NCI-H82 treated with DMSO at 0.1 percent for 48 hours (cell line): ENCODE results near the gene B3GALT6.
A peak's percentile ranks its signal among the peaks of the same experiment; 100 is the strongest.

Experiments
- DNase-seq: peaks from one replicate; lab custom pipeline; 2025; ENCODE audit not compliant: unreplicated experiment; lab: John Stamatoyannopoulos, UW

B3GALT6 gene

DNA sequence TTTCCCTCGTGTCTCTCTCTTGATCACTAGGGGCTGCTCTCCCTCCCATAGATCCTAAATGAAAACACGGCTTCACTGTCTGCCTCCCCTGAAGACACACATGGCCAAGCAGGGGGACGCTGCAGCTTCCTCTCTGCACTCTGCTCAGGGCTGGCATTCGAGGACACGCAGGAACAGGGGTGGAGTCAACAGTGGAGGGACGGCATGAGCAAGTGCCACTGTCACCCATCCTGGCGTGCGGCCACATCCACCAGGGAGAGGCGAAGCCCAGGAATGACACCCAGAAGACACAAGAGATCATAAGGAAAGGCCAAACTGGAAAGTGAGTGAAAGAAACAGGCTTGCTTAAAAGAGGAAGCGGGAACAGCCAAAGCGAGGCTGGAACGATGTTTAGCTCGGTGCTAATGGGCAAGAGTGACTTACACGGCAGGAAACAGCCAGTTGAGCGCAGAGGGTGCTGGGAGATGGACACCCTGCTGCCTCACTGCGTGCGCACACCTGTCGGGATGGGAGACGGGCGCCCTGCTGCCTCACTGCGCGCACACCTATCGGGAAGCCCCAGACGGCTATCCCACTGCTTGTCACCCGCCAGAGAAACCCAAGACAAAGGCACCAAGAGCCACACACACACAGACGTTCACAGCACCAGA lies 28.0 kb downstream of the B3GALT6 start:
- no peak for DNase-seq

DNA sequence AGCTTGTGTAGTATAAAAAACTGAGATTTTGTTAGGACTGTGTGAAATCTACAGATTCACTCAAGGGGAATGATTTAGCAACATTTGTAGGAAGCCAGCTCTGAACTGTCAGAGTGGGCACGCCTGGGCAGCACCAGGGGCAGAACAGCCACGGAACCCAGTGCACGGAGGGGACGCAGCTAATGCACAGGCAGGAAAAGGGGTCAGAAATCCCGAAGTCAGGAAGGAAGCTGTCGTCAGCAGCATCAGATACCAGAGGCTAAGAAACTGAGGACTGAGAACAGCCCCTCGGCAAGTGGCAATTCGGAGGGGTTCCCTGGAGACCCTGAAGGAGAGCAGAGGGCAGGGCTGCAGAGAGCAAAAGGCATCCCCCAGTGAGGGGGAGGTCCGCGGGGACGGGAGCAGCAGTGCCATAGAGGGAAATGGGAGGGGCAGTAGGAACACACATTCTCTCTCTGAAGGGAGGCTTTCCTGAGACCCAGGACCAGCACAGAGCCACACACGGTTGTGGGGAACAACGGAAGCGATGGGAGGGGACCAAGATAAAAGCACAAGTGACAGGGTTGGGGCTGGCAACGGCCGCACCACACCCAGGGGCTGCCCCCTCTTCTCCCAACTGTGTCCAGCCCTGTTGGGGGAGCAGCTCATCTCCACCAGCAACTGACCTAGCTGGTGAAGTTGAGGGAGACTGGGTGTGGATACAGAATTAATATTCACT lies 29.0 kb downstream of the B3GALT6 start:
- DNase-seq = no peak

- DNase-seq = no peak
Measured at GRCh38 chr1:1262071-1262470, 30.0 kb downstream of the B3GALT6 start.

GRCh38 chr1:1262758-1263157 lies 30.7 kb downstream of the B3GALT6 start:
- no peak for DNase-seq

DNA sequence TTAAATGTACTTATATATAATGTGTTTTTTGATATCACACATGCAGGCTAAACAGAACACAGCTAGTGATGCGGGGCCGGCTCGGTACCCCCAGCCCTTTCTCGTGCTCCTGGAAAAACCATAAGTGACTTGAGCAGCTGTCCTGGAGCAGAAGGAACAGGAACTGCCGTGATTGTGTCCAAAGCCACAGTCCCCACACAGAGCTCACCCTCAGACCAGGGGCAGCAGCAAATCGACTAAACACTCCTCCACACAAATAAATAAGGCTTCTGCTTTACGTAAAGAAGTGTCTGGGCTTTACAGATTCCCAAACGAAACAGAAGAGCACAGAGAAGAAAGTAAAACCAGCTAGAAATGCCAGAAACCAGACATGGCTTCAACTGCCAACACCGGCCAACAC lies 32.0 kb downstream of the B3GALT6 start:
- DNase-seq = no peak

- no peak for DNase-seq
Measured at GRCh38 chr1:1264868-1265272, 32.8 kb downstream of the B3GALT6 start.

DNA sequence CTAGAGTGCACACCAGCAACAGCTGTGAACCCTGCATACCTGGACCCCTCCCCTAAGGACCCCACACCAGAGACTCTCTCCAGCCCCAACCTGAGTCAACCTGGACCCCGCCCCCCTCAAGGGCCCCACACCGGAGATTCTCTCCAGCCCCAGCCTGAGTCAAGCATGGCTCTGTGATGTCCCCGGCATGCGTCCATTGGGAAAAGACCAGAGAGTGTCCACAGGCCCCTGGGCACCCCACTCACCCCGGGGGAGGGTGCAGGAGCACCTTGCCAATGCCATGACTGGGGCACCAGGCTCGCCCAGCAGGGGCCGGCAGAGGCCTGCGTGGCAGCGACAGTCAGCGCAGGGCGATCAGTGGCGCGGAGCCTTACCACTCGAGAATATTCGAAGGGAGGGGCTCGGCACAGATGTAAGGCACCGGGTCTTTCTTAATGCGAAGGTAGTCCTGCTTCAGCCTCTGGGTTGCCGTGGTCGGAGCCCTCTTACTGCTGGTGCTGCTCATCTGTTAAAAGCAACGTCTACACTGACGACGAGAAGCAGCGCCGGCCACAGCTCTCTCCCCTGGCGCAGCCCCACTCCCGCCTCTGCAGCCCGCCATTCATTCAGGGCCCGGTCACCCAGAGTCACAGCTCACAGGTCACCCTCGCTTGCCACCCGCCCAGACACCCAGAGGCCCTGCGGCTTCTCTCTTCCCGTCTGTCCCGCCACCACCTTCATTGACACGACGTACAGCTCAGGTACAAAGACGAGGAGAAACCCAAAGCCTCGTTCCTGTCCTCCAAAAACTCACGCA lies 35.6 kb downstream of the B3GALT6 start:
- no peak for DNase-seq

DNA sequence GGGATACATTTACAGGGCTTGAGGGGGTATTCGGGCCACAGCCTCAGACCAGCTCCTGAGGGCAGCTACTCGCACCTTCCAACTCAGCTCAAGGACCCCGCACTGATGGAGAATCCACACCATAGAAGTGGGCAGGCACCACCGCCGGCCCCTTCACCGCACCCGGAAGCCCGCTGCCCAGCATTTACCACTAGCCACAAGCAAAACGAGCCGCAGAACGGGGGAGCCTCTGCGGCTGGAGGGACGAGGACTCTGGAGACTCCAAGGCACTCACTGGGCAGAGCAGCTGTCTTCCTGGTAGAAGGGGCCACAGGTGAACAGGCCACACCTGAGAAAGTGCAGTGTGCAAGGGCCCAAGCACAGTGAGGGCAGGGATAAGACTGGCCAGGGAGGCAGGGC lies 36.2 kb downstream of the B3GALT6 start:
- DNase-seq = no peak

- DNase-seq = no peak
Measured at GRCh38 chr1:1270813-1271212, 38.8 kb downstream of the B3GALT6 start.

DNA sequence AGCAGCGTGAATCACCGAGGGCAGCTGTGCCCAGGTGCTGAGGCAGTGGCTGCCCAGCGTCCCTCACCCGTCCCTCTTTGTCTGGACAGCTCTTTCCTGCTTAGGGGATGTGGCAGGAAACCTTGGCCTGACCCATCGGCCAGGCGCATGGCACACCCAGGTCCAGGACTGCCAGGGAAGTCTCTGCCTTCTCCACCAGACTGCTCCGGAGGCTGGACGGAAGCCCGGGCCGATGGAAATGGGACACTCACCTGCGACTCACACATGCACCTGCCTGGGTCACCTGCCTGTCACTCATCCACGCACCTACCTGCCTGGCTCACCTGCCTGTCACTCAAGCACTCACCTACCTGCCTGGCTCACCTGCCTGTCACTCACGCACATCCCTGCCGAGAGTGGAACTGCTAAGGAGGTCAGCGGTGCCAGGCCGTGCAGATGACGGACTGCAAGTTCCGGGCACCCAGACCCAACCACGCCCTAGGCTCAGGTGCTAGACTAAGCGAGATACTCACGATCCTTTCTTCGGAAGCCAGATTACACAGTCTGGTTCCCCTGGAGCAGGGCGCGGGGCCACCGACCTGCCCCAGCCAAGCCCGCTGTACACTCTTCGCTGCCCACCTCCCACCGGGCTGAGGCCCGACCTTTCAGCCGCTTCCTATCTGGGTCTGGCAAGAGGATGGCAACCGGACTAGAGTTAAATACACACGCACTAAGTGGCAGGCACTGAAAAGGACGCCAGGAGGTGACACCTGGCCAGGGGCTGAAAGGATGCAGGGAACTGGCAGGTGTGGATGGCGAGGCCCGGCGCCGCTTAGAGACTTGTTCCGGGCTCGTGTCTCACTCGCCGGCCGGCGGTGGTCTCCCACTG lies 40.5 kb downstream of the B3GALT6 start:
- DNase-seq = no peak

DNA sequence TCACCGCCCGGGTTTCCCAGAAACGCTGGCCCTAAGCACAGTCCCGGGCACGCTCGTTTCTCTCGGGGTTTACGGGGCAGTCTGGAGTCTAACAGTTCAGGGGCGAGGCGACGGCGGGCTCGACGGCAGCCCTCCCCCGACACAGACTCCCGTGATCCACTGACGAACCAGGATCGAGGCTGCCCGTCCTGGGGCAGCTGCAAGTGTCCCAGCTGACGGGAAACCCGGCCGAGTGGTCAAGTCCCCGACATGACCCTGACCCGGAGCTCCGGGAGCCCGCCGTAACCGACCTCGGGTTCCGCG lies 41.1 kb downstream of the B3GALT6 start:
- DNase-seq = no peak

- peak; percentile 71 for DNase-seq
Measured at GRCh38 chr1:1273512-1274298, 41.7 kb downstream of the B3GALT6 start, which contains the start of gene UBE2J2. TSS of gene UBE2J2 (minus strand) at chr1:1273854. CDS start at chr1:1267992, 5,862 bp downstream.

GRCh38 chr1:1274299-1274930 lies 42.4 kb downstream of the B3GALT6 start:
- DNase-seq = no peak

GRCh38 chr1:1274931-1275431 lies 42.9 kb downstream of the B3GALT6 start:
- DNase-seq = no peak

GRCh38 chr1:1275836-1276235 lies 43.8 kb downstream of the B3GALT6 start:
- DNase-seq = no peak

DNA sequence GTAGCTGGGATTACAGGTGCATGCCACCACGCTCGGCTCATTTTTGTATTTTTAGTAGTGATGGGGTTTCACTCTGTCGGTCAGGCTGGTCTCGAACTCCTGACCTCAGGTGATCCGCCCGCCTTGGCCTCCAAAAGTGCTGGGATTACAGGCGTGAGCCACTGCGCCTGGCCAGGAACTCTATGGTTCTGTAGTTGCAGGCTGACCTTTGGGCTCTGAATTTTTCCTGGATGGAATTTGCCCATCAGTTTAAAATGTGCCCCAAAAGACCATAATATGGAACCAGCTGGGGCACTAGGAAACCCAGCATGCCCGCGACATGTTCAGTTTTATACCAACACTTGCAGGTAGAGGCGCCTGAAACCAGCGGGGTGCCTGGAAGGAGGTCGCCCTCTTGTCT lies 46.6 kb downstream of the B3GALT6 start:
- no peak for DNase-seq

DNA sequence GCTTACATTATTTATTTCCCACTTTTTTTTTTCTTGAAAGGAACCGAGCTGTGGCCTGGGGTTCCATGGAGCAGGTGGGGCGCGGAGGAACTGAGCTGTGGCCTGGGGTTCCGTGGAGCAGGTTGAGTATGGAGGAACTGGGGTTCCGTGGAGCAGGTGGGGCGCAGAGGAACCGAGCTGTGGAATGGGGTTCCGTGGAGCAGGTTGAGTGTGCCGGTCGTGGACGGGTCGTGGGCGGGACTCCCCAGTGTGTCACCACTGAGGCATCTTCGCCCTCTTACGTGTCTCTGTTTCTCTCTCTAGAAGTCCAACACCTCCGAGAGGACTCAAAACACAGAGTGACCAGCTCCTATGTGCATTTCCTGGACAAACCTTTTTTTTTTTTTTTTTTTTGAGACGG lies 47.0 kb downstream of the B3GALT6 start:
- no peak for DNase-seq

DNA sequence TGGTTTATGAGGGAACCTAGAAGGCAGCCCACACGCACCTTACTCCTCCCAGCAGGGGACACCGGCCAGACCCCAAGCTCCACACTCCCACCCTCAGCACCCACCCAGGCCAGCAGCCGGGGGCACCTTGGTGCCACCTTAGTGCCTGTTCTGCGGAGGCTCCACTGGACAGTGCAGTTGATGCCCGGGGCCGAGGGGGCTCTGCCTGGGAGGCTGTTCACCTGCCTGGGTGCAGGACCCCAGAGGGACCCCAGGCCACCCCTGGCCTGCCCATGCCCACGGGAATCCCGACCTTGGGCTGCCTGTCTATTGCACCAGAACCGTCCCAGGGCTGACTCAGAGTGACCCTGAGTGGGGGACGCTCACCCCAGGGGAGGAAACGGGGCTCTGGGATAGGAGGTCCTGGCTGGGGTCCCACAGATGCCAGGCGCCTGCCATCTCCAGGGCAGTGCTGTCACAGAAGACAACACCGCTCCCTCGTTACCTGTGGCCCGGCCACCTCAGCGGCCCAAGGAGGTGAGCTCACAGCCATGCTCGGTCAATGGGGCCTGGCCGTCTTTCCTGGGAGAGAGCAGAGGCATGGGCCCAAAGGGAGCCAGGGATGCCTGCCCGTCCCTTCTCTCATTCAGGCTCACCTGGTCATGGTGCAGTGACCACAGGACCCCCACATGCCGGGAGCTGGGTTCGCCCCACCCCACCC lies 48.9 kb downstream of the B3GALT6 start:
- no peak for DNase-seq
